Left colon (tissue), 2 donors: ENCODE results near the gene AGA. TPM values are rescaled to one million over a fixed set of nuclear protein-coding genes. Genes with fewer than 3 reads are reported as not detected.

ENCODE experiments used
- ATAC-seq: fragments of 200-7000 bp; cut with Tn5 transposase; one replicate; pipeline ENCODE4 v1.9.1; 2020; ENCODE audit warnings: mild to moderate bottlenecking, moderate library complexity
- DNase-seq, 2 donors: peaks; one replicate each; pipeline ENCODE4 v3.0.0-alpha.2; 2020
- intact Hi-C, 2 donors: fragments of 100-400 bp; cut with DNase I in 1 of 2; cut with micrococcal nuclease in 1 of 2; formaldehyde crosslinking; loops; one replicate each; pipeline versions ENCODE4 v1.11.2 to v1.14.0; 2022; cut with DNase I, micrococcal nuclease
- long read RNA-seq: library from polyadenylated mRNA; unstranded; transcript quantifications from one replicate; pipeline ENCODE4 v2.0.0, GENCODE V29; 2021
- total RNA-seq, 2 donors: library from RNA; stranded (reverse); fragmentation: NEBNext Ultra II Directional; extraction: Animal tissue kit (Norgen Biotek cat#: 25700); gene quantifications; one replicate each; pipeline ENCODE4 v1.2.1, GENCODE V29; 2021
- donor health status: DM: no; HTN: no; CAD: no.
- donor health status: DM: yes; HTN: yes; CAD: no.

The AGA gene
- 10 to 100 TPM; 15.6 to 26.0 TPM for total RNA-seq
- long read RNA-seq, transcript AGA-201 (9 exons, 2,107 nt): major isoform, 37 of 39 reads
- long read RNA-seq, partial matches to known transcripts: 2 of 39 reads
- long read RNA-seq, other reads (novel, unspliced or antisense): 0 of 39 reads

- DNase-seq (peak; percentile 98), ATAC-seq (peak; percentile 95)
- intact Hi-C loops: no loop called here
Measured at GRCh38 chr4:177441803-177442622, at the start of gene AGA. Gene AGA (minus strand): TSS chr4:177442437. CDS start chr4:177442375, 62 bp downstream.

GRCh38 chr4:177492022-177492421, 49.8 kb upstream of the AGA start:
- intact Hi-C loops: no loop called here
- DNase-seq (no peak), ATAC-seq (no peak)

GRCh38 chr4:177490769-177491168, 48.5 kb upstream of the AGA start:
- no peak for ATAC-seq
- no peak for DNase-seq
- intact Hi-C loops: no loop called here

GRCh38 chr4:177489471-177490246, 47.4 kb upstream of the AGA start:
- no peak for DNase-seq
- intact Hi-C loops: no loop called here
- no peak for ATAC-seq

GRCh38 chr4:177487977-177488376, 45.7 kb upstream of the AGA start:
- intact Hi-C loops: no loop called here
- no peak for ATAC-seq
- DNase-seq: no peak

DNA sequence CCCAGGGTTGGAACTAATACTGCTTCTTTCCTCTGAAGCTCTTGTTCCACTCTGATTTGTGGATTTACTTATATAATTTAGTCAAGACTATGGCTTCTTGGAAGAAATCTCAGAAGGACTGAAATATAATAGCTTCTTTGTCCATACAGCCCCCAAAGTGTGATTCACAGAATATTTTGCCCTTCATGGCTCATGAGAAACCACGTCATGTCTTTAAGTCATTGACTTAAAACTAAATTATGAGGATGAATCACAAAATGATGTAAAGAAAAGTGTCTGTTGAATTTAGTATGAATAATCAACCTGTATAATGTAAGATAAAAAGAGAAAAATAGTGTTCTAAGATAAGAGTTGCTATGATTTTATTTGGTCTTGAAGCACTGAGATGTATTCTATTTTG, 43.3 kb upstream of the AGA start:
- DNase-seq: no peak
- intact Hi-C loops: no loop called here
- ATAC-seq: no peak

GRCh38 chr4:177484613-177485021, 42.4 kb upstream of the AGA start:
- intact Hi-C loops: no loop called here
- DNase-seq: no peak
- no peak for ATAC-seq

DNA sequence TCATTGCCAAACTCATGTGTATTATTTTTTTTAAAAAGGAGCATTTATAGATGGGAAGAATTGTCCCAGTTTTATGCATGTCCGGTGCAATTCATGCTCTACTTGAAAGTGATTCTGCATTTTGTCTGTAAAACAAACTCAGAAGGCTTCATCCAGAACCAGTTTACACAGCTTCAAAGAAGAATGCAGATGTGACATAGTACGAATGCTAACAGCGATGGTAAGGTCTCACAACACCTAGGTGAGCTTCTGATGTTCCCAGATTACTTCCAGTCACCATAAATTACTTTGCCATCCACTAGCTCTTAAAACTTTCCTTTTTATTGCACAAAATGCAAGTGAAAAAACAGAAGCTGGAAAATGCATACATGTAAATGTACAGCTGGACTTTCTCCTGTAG, 41.5 kb upstream of the AGA start:
- no peak for DNase-seq
- no peak for ATAC-seq
- intact Hi-C loops: no loop called here

- intact Hi-C loops: no loop called here
- no peak for ATAC-seq
- DNase-seq: no peak
Measured at GRCh38 chr4:177483271-177483670, 41.0 kb upstream of the AGA start.

DNA sequence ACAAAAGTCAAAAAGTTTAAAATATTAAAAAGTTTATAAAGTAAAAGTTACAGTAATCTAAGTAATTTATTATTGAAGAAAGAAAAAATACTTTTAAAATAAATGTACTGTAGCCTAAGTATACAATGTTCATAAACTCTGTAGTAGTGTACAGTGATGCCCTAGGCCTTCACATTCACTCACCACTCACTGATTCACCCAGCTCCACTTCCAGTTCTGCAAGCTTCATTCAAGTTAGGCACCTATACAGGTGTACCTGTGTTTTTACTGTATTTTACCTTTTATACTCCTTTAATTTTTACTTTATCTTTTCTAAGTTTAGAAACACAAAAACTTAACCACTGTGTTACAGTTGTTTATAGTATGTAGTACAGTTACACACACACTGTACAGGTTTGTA, 40.1 kb upstream of the AGA start:
- intact Hi-C loops: no loop called here
- ATAC-seq (no peak), DNase-seq (no peak)

GRCh38 chr4:177480795-177481194, 38.6 kb upstream of the AGA start:
- DNase-seq: no peak
- no peak for ATAC-seq
- intact Hi-C loops: no loop called here

DNA sequence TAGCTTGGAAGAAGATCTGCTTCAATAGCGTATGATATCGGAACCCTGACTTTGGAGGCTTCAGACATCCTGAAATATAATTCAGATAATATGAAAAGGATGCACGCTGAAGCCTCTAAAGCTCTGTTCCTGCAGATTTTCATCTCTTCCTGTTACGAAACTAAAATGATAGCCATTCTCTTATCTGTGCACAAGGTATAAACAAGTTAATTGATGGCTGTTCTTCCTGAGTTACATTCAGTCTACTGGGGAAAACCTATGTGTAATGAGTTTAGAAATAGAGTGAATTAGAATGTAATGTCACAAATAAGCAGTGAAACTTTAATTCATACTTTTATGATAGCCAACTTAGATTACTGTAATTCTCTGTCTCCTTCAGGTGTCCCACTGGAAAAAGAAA, 36.8 kb upstream of the AGA start:
- DNase-seq (no peak), ATAC-seq (no peak)
- intact Hi-C loops: no loop called here

DNA sequence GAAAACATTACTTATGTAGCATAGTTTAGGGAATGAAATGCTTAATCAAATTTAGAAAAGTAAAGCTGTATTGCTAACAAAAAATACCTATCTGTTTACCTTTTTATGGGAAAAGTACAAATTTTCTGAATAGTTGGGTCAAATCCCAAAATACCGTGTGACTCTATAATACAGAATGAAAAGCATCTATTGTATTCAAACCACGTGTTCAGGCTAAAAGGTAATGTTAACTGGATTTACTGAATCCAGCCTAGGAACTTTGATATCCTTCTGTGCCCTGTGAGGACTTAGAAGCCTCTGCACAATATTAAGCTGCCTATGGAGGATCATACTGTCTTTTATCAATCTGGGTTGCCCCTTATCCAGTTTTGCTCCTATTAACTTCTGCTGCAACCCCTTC, 36.3 kb upstream of the AGA start:
- ATAC-seq: no peak

DNA sequence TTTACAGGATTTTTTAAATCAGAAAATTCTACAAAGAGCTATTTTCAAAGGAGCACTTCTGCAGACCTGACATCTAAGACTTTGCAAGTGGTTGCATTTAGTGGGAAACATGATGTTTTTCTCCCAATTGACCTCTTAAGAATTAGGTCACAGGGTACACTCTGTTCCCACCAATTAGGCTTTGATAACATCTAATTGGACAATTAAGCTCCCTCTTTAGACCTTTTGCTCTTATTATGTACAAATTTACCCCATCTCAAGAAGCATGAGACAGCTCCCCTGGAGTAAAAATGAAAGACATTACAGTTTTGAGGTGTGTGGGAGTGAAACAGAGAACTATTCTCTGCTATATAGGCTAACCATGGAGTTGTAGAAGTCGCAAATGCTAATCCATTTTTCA, 31.8 kb upstream of the AGA start:
- ATAC-seq (no peak), DNase-seq (no peak)
- intact Hi-C loops: no loop called here

More for the DNA sequence above, 36.3 kb upstream of the AGA start:
- no peak for DNase-seq
- intact Hi-C loops: no loop called here

- intact Hi-C loops: no loop called here
- ATAC-seq: no peak
- DNase-seq: no peak
Measured at GRCh38 chr4:177464026-177464425, 21.8 kb upstream of the AGA start.

DNA sequence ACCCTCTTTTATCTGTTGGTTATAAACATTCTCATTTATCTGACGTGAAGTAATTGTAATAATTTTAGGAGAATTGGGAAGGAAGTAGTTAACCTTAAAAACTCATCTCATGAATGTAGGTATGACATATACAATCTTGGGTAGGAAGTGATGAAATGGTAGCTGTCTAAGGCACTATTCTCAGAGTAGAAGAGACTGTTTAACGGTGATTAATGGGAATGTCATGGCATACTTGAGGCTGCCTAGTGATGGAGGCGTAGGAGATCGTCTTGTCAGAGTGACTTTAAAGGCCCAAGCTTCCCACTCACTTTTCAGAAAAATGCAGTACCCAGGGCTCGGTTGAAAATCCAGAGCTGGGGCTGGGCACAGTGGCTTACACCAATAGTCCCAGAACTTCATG, 19.4 kb upstream of the AGA start:
- ATAC-seq (no peak), DNase-seq (no peak)
- intact Hi-C loops: no loop called here

DNA sequence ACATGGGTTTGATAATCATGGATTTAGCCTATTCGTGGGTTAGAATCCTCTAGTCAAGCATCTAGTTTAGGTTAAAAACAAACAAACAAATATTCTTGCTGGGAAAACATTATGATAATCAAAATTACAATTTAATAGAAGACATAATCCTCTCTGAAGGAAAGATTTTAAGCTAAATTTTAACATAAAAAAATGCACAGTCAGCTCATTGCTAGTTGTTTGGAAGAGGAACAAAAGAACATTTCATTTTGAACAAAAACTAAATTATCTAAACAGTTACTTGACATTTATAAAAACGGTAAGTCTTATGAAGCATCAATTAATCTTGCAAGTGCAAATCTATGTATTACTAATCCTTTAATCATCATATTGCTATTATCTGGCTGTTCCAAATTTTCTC, 18.2 kb upstream of the AGA start:
- no peak for DNase-seq
- no peak for ATAC-seq
- intact Hi-C loops: no loop called here

- DNase-seq (peak; percentile 67 to 71), ATAC-seq (peak; percentile 100)
- intact Hi-C loops: no loop called here
Measured at GRCh38 chr4:177455561-177455970, 13.3 kb upstream of the AGA start.

GRCh38 chr4:177453116-177453515, 10.9 kb upstream of the AGA start:
- intact Hi-C loops: no loop called here
- DNase-seq (no peak), ATAC-seq (no peak)

GRCh38 chr4:177451108-177451500, 8.9 kb upstream of the AGA start:
- ATAC-seq (no peak), DNase-seq (no peak)
- intact Hi-C loops: no loop called here
